ENCODE data around the gene RWDD4.

DNA sequence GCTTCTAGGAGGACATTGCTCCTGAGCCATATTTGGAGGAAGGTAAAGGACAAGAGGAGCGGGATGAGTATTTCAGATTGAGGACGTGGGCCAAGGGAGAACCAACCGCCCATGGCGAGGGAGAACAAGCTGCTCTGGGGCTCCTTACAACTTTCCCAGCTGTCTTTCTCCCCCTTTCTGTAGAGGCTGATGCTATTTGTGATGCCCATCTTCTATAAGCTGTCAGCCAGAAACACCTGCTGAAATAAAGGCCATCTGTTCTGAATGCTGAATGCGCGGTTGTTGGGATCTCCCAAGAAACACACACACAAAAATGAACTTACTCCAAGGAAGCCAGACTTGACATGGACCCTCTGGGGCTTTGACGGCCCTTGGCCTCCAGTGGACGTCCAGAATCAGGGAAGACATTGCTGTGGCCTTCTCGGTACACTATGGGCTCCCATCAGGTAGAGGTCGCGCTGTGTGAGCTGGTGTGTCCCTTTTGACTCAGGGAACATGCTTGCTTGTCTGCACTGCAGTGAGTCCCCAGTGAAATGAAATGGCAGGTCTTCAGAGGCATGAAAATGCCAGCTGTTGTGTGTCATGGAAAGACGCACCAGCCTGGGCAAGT, 30.9 kb downstream of the RWDD4 start:
- TF ChIP-seq, protein P1, sequence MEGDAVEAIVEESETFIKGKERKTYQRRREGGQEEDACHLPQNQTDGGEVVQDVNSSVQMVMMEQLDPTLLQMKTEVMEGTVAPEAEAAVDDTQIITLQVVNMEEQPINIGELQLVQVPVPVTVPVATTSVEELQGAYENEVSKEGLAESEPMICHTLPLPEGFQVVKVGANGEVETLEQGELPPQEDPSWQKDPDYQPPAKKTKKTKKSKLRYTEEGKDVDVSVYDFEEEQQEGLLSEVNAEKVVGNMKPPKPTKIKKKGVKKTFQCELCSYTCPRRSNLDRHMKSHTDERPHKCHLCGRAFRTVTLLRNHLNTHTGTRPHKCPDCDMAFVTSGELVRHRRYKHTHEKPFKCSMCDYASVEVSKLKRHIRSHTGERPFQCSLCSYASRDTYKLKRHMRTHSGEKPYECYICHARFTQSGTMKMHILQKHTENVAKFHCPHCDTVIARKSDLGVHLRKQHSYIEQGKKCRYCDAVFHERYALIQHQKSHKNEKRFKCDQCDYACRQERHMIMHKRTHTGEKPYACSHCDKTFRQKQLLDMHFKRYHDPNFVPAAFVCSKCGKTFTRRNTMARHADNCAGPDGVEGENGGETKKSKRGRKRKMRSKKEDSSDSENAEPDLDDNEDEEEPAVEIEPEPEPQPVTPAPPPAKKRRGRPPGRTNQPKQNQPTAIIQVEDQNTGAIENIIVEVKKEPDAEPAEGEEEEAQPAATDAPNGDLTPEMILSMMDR (IDR thresholded peaks at IDR 0.05), result no peak
- TF ChIP-seq POLR2A (IDR thresholded peaks at IDR 0.05), result no peak
